HG02678 (cell line): ENCODE measurements around the gene CEBPA.
A peak's percentile ranks its signal among the peaks of the same experiment; 100 is the strongest.
"Not testable (repeated sequence)": the region's sequence is repeated elsewhere in the genome, so short reads cannot be mapped to it uniquely, and the experiment has no call there.

Experiments
- ATAC-seq: cut with Tn5 transposase; IDR thresholded peaks from one replicate; pipeline ENCODE4 v1.9.1; 2021; ENCODE audit warnings: mild to moderate bottlenecking, moderate library complexity; ENCODE audit not compliant: unreplicated experiment

CEBPA gene

DNA sequence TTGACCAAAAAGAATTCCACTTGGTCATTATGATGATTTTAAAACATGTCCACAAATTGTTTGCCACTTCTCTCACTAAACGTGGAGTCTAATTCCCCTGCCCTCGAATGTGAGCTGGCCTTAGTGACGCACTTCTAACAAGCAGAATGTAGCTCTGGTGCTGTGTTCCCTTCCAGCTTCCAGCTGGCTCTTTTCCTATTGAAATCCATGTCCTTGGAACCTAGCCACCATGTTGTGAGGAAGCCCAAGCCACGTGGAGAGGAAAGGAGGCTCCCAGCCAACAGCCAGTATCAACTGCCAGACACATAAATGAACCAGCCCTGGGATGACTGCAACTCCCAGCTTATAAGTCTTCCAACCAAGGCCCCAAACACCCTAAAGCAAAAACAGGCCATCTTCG lies 23.6 kb upstream of the CEBPA start:
- no peak for ATAC-seq

DNA sequence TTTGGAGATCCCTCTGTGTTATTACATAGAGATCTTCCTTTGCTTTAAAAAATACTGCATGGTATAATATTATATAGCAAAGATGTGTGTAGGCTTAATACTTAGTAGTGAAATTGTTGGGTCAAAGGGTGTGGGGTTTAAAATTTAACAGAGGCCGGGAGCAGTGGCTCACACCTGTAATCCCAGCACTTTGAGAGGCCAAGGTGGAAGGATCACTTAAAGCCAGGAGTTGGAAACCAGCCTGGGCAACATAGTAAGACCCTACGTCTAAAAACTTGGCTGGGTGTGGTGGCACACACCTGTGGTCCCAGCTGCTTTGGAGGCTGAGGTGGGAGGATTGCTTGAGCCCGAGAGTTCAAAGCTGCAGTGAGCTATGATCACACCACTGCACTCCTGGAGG lies 22.3 kb upstream of the CEBPA start:
- ATAC-seq, result no peak

DNA sequence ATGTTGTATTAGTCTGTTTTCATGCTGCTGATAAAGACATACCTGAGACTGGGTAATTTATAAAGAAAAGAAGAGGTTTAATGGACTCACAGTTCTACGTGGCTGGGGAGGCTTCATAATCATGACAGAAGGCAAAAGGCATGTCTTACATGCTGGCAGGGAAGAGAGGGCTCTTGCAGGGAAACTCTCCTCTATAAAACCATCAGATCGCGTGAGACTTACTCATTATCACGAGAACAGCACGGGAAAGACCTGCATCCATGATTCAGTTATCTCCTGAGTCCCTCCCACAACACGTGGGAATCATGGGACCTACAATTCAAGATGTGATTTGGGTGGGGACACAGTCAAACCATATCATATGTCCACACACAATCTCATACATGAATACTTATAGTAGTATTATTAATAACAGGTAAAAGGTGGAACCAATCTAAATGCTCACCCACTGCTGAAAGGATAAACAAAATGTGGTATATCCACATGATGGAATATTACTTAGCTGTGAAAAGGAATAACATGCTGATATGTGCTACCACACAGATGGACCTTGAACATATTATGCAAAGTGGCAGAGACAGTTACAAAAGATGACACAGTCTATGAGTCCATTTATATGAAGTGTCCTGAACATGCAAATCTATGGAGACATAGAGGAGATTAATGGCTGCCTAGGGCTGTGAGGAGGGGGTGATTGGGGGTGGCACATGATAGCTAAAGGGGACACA lies 20.9 kb upstream of the CEBPA start:
- no peak for ATAC-seq

DNA sequence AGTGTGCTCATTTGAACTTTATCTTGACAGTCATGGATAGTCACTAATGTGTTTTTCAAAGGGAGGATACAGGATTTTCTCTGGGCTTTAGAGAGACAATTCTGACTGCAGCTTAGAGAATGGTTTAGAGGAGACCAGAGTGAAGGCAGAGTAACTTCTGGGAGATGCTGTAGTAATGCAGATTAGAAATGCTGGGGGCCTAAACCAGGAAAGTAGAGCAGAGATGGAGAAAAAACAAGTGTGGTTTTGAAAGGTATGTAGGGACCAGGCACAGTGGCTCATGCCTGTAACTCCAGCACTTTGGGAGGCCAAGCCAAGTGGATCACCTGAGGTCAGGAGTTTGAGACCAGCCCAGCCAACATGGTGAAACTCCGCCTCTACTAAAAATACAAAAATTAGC lies 18.3 kb upstream of the CEBPA start:
- no peak for ATAC-seq

DNA sequence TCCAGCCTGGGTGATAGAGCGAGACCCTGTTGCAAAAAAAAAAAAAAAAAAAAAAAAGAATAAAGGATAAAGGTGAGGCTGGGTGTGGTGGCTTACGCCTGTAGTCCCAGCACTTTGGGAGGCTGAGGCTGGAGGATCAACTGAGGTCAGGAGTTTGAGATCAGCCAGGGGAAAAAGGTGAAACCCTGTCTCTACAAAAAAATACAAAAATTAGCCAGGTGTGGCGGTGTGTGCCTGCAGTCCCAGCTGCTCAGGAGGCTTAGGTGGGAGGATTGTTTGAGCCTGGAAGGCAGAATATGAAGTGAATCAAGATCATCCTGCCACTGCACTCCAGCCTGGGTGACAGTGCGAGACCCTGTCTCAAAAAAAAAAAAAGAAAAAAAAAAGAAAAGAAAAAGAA lies 15.7 kb upstream of the CEBPA start:
- ATAC-seq, result not testable (repeated sequence)

DNA sequence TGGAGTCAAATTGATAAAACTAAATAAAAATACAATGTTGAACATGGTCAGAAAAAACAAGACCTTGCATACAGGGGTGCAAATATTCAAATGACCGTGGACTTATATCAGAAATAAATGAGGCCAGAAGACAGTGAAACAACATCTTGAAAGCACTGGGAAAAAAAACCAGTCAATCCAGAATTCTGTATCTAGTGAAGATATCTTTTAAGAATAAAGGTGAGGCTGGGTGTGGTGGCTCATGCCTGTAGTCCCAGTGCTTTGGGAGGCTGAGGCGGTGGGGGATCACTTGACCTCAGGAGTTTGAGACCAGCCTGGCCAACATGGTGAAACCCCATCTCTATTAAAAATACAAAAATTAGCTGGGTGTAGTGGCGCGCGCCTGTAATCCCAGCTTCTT lies 15.2 kb upstream of the CEBPA start:
- ATAC-seq, result no peak

DNA sequence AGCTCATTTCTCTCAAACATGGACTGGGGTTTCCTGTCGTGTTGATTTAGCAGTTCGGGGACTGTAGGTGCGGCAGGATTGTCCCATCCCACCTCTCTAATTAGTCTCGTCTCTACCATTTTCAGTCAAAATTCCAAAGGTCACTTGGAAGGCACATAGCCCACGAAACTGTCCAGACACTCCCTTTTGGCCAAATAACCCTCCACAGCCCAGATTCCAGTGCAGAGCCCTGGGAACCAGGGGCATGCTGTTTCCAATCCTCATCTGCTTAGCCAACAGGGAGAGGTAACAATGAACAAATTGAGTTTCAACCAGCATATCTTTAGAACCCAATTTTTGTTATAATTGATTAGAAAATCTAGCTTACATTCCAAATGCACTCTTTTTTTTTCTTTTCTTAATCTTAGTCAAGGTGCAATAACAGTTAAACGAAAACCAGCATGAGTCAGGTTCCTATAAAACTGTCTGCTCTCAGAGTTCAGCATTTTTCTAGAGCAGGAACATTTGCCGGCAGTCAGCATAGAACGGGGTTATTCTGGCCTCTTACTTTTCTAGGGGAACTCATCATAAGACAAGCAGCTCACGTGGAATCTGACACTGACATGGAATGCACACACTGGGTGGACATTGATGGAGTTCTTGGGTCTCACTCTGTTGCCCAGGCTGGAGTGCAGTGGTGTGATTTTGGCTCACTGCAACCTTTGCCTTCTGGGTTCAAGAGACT lies 14.4 kb upstream of the CEBPA start:
- no peak for ATAC-seq

DNA sequence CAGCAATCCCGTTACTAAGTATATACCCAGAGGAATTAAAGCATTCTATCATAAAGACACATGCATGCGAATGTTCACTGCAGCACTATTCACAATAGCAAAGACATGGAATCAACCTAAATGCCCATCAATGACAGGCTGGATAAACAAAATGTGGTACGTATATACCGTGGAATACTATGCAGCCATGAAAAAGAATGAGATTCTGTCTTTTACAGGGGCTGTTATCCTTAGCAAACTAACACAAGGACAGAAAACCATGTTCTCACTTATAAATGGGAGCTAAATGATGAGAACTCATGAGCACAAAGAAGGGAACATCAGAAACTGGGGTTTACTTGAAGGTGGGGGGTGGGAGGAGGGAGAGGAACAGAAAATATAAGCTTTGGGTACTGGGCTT lies 10.5 kb upstream of the CEBPA start:
- ATAC-seq, result not testable (repeated sequence)

DNA sequence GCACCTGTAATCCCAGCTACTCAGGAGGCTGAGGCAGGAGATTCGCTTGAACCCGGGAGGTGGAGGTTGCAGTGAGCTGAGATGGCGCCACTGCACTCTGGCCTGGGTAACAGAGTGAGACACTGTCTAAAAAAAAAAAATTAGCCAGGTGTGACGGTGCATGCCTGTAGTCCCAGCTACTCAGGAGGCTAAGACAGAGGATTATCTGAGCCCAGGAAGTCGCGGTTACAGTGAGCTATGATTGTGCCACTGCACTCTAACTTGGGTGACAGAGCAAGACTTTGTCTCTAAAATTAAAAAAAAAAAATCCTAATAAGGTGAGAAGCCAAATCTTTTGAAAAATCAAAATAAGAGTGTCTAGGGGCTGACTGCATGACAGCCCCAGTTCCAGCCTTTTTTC lies 9.7 kb upstream of the CEBPA start:
- ATAC-seq, result no peak

DNA sequence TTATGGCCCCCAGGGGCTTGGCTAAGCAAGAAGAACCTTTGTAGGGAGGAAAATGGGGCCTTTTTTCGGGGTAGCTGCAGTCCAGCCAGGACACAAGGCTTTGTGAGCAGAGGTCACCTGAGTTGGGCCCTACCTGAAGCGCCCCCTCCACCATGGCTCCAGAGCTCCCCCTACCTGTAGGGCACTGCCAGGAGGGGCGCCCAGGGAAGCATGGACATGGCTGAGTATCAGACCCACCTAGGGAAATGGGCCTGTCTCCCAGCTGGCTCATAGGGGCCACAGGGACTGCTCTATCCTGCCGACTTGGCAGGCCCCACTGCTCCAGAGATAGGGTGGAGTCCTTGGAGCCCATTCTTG lies 9.0 kb upstream of the CEBPA start:
- ATAC-seq, result no peak

DNA sequence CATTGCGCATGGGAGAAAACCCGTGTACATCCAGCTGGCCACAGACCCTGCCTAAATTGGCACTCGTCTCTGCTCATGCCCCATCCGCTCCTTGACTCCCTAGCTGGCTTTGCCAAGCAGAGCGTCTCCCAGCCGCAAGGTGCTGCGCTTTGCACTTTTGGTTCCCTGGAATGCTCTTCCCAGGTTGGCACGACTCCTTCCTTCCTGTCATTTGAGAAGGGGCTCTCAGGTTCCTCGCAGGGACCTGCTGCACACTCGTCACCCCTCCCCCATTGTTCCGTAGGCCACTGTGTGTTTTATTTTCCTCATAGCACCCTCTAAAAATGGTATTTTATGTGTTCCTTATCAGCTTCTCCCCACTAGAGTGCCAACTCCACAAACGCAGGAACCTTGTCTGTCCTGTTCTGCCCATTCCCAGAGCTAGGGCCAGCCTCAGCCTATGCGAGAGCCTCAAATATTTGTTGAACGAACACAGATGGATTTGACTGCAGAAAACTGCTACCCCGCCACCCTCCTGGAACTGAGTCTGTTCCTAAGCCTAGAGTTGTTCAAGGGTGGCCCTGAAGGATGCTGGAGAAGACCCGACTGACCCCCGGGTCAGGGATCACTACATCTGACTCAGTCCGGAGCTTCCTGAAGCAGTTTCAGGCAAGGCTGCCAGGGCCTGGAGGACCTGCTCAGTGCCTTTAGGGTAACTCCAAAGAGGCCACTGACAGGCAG lies 8.4 kb upstream of the CEBPA start:
- ATAC-seq, result no peak

DNA sequence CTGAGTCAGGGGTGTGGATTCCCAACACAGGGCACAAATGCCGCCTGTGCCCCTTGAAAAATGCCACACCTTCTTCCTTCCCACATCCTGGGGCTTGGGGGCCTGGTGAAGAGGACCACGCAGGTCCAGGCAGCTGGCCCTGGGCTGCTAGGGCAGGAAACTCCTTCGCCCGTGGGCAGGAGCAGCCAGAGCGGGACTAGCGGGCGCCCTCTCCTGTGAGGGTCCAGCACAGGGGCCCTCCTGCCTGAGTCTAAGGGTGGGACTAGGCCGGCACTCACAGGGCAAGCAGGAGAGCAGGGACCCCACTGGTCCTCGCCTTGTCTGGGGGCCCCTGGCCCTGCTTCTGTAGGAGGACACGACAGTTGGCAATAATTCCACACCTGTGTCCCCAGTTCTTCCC lies 7.5 kb upstream of the CEBPA start:
- no peak for ATAC-seq

DNA sequence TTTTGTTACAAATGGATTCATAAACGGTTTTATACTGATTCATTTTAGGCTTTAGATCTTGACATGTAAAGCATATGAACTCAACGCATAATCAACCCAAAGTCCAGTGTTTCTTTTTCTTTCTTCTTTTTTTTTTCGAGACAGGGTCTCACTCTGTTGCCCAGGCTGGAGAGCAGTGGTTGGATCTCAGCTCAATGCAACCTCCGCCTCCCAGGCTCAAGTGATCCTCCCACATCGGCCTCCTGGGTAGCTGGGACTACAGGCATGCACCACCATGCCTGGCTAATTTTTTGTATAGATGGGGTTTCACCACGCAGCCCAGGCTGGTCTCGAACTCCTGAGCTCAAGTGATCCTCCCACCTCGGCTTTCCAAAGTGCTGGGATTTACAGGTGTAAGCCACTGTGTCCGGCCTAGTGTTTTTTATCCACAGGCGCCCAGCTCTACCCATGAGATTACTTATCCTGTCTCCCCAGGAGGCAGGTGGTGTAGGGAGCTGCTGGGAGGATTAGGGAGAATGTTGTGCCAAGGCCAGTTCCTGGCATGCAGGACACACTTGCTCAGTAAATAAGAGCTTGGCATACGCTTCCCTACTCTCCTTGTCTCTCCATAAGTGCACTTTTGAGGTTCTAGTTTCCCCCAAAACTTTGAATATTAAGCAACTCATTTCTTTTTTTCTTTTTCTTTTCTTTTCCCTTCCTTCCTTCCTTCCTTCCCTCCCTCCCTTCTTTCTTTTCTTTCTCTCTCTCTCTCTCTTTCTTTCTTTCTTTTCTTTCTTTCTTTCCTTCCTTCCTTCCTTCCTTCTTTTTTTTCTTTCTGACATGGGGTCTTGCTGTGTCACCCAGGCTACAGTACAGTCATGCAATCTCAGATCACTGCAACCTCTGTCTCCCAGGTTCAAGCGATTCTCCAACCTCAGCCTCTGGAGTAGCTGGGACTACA lies 4.8 kb upstream of the CEBPA start:
- no peak for ATAC-seq

DNA sequence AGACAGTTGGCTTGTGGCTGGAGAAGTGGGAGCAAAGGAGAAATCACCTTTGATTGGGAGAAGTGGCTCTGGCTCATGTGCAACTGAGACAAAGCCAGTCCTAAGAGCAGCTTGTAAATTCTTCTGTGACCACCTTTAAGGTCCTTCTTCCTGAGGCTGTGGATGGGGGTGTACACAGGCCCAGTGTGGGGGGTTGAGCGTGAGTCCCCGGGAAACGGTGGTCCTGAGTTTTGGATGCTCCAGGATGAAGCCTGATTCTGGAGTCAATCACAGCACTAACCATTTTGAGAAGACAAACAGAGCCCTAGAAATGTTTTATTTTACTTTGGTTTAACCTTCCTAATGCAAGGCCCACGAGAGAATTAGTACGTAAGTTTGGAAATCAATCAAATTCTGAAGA lies 3.9 kb upstream of the CEBPA start:
- no peak for ATAC-seq

DNA sequence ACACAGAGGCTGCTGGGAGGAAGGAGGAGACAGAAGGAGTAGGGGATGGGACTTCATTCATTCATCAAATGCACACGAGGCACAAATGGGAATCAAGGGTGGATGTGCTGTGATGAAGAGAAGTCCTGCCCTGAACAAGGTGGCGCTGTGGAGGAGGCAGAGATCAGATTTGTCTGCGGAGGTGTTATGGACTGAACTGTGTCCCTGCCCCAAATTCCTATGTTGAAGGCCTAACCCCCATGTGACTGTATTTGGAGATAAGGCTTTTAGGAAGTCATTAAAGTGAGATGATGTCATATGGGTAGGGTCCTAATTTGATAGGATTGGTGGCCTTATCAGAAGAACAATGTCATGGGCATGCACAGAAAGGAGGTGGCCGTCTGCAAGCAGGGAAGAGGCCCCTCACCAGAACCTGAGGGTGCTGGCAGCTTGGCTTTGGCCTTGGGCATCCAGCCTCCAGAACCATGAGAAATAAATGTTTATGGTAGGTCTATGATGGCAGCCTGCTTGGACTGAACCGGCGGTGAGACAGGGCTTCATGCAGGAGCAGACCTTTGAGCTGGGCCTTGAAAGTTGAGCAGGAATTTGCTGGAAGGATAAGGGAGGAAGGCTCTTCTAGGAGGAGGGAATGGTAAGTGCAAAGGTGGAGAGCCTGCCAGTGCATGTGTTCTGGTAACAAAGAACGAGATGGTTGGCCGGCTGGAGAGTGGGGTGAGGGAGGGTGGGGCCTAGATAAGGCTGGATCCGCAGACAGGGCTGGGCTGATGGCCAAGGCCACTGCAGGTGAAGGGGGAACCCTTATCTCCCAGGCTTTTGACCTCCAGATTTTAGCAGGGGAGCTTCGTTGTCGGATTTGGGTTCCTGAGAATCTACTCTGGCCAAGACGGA lies 2.7 kb upstream of the CEBPA start:
- ATAC-seq, result no peak

DNA sequence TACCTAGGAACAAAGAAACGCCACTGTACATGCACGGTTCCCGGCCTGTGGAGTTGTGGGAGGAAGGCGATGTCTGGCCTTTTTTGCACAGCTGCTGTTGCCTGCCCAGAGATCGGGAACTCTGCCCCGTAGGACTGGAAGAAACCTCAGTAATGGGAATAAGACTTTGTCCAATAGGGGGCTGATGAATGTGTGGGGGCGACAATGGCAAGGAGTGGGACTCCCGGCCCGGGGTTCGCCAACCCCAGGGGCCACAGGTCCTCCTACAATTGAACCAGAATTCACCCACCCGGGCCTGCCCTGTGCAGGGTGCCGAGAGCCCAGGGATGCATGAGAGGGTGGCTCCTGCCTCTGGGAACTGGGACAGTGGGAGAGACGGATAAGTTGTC lies 2.0 kb upstream of the CEBPA start:
- no peak for ATAC-seq

DNA sequence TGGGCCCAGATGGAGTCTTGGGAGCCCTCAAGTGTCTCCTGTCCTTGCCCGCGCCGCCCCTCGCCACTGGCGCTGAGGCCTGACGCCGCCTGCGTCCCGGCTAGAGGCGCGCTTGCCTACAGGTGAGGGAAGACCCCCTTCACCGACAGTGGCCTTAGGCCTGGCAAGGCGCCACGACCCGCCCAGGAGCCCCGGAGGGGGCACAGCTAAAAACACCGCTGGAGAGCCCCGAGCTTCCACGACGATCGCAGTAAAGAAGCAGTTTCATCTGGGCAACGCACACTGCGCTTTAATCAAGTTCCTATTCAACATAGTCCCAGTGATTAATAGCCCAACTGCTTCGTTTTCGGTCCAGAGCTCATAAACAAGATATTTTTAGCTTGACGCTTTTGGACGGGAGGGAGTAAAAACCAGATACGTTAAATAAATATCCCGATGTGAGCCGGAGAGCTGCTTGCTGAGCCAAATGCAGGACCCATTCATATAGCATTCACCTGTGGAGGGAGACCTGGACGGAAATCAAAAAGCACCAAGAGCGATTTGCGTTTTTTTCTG lies 1.5 kb upstream of the CEBPA start:
- no peak for ATAC-seq

DNA sequence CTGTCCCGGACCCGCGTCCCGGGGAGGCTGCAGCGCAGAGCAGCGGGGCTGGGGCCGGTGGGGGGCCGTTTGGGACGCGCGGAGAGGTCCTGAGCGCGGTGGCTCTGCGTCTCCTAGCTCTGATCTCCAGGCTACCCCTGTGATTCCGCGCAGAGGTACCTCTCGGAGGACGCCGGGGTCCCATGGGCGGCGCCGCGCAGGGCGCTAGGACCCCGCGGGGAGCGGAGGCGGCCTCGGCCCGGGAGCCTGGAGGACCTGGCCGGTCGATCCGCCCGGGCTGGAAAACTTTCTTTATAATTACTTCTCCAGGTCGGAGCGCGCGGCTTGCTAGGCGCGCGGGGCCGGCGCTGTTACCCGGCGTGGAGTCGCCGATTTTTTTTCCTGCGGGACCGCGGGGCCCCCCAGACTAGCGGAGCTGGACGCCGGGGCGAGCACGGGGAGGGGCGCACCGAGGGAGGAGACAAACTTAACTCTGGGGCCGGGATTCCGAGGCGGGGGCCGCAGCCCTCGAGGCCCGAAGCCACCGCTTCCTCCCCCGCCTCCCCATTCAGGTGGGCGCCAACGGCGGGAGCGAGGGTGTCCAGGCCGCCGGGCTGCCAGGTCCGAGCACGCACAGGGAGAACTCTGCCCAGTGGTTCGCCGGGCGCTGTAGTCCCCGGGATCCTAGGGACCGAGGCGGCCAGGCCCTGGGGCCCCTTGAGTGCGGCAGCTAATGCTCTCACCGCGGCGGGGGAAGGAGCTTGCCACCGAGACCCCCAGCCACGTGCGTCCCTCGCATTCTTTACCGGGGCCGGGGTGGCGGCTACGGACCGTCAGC lies 848 bp upstream of the CEBPA start:
- peak; percentile 23 for ATAC-seq

DNA sequence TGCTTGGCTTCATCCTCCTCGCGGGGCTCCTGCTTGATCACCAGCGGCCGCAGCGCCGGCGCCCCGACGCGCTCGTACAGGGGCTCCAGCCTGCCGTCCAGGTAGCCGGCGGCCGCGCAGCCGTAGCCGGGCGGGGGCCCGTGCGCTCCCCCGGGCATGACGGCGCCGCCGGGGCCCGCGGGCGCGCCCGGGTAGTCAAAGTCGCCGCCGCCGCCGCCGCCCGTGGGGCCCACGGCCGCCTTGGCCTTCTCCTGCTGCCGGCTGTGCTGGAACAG lies 497 bp downstream of the CEBPA start:
- no peak for ATAC-seq
